H7 (cell line): ENCODE data around the gene GCKR. TPM values are rescaled to one million over a fixed set of nuclear protein-coding genes. Genes with fewer than 3 reads are reported as not detected.
"Not testable (repeated sequence)": the region's sequence is repeated elsewhere in the genome, so short reads cannot be mapped to it uniquely, and the experiment has no call there.

Experiments
- DNase-seq: peaks from one replicate; pipeline ENCODE4 v3.0.0; 2012
- H3K27me3 ChIP-seq: 2 replicates; pipeline ENCODE4 v1.6.0; 2011; ENCODE audit warnings: mild to moderate bottlenecking, low read length; ENCODE audit not compliant: control insufficient read depth, insufficient read depth
- H3K36me3 ChIP-seq: replicated peaks from 2 replicates; pipeline ENCODE4 v1.5.1; 2011; ENCODE audit warnings: low read length; ENCODE audit not compliant: control insufficient read depth, insufficient read depth
- H3K4me3 ChIP-seq: 2 replicates; pipeline ENCODE4 v1.5.1; 2011; ENCODE audit warnings: low read depth, mild to moderate bottlenecking, control low read depth, low read length, moderate library complexity; ENCODE audit not compliant: insufficient read depth
- total RNA-seq: library from RNA; depleted of rRNA; stranded (reverse); fragments of >200 nt; shearing (Covaris generic); gene quantifications from 2 replicates; pipeline ENCODE4 v1.2.3, GENCODE V29; 2014

The GCKR gene
- total RNA-seq, 1 experiment from 2014 or later = not detected

GRCh38 chr2:27538839-27539450 lies 42.3 kb downstream of the GCKR start:
- H3K27me3 ChIP-seq, DNase-seq, H3K4me3 ChIP-seq, H3K36me3 ChIP-seq: not testable (repeated sequence)

DNA sequence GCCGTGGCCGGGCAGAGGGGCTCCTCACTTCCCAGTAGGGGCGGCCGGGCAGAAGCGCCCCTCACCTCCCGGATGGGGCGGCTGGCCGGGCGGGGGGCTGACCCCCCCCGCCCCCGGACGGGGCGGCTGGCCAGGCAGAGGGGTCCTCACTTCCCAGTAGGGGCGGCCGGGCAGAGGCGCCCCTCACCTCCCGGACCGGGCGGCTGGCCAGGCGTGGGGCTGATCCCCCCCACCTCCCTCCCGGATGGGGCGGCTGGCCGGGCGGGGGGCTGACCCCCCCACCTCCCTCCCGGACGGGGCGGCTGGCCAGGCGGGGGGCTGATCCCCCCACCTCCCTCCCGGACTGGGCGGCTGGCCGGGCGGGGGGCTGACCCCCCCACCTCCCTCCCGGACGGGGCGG lies 43.0 kb downstream of the GCKR start:
- not testable (repeated sequence) for H3K4me3 ChIP-seq, DNase-seq

DNA sequence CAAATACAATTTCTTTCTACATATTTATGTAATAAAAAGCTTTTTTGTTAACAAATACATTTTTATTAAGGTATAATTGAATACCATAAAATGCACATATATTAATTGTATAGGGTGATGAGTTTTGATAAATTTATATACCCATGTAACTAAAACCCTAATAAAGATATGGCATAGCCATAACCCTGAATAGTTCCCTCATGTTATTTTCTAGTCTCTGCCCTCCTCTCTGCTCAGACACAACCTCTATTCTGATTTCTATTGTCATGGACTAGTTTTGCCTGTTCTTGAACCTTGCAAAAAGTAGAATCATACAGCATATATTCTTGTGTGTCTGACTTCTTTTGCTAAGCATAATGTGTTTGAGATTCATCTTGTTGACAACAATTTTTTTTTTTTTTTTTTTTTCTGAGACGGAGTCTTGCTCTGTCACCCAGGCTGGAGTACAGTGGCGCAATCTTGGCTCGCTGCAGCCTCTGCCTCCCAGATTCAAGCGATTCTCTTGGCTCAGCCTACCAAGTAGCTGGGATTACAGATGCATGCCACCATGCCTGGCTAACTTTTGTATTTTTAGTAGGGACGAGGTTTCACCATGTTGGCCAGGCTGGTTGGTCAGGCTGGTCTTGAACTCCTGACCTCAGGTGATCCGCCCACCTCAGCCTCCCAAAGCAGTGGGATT lies 47.6 kb downstream of the GCKR start:
- DNase-seq = no peak
- H3K36me3 ChIP-seq = no peaks in the 10 kb centered on the region
- no peak overlapping the region for H3K4me3 ChIP-seq
- H3K27me3 ChIP-seq = no peaks in the 10 kb centered on the region

More for the DNA sequence above, 43.0 kb downstream of the GCKR start:
- H3K36me3 ChIP-seq, H3K27me3 ChIP-seq: not testable (repeated sequence)

DNA sequence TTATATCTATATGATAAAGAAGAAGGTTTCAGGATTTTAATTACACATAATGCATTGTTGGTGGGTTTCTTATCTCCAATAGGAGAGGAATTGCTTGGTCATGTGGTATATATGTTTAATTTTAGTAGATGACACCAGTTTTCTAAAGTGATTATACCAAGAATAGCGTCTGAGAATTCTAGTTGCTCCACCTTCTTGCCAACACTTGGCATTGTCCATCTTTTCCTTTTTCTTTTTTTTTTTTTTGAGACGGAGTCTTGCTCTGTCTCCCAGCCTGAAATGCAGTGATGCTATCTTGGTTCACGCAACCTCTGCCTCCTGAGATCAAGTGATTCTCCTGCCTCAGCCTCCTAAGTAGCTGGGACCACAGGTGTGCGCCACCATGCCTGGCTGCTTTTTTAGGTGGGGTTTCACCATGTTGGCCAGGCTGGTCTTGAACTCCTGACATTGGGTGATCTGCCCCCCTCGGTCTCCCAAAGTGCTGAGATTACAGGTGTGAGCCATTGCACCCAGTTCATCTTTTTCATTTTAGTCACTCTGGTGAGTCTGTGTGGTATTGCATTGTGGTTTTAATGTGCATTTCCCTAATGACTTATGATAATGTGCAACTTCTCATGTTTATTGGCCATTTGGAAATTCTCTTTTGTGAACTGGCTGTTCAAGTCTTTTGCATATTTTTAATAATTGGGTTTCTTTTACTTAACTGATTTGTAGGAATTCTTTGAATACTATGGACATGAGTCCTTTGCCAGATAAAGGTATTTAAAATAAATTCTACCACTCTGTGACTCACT lies 48.9 kb downstream of the GCKR start:
- Histone ChIP-seq H3K4me3 (no peak overlapping the region), H3K36me3 (no peaks in the 10 kb centered on the region), H3K27me3 (no peaks in the 10 kb centered on the region)
- no peak for DNase-seq

GRCh38 chr2:27549303-27549702 lies 52.7 kb downstream of the GCKR start:
- DNase-seq = no peak
- no peak overlapping the region for H3K4me3 ChIP-seq
- no peaks in the 10 kb centered on the region for H3K27me3 ChIP-seq
- no peaks in the 10 kb centered on the region for H3K36me3 ChIP-seq

DNA sequence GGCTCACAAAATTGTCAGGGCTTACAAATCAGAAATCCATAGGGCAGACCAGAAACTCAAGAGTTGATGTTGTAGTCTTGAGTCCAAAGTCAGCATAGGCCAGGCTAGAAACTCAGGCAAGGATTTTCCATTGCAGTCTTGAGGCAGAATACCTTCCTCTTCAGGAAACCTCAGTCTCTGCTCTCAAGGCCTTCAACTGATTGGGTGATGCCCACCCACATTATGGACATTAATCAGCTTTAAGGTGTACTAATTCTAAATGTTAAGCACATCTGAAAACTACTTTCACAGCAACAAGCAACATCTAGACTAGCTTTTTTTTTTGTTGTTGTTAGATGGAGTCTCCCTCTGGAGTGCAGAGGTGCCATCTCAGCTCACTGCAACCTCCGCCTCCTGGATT lies 54.9 kb downstream of the GCKR start:
- no peak overlapping the region for H3K4me3 ChIP-seq
- H3K27me3 ChIP-seq = no peaks in the 10 kb centered on the region
- H3K36me3 ChIP-seq = no peaks in the 10 kb centered on the region
- DNase-seq = no peak

GRCh38 chr2:27552941-27553340 lies 56.3 kb downstream of the GCKR start:
- Histone ChIP-seq H3K27me3 (no peaks in the 10 kb centered on the region), H3K4me3 (no peak overlapping the region), H3K36me3 (no peaks in the 10 kb centered on the region)
- no peak for DNase-seq

- DNase-seq, H3K36me3 ChIP-seq, H3K4me3 ChIP-seq, H3K27me3 ChIP-seq: not testable (repeated sequence)
Measured at GRCh38 chr2:27554451-27554850, 57.8 kb downstream of the GCKR start.

DNA sequence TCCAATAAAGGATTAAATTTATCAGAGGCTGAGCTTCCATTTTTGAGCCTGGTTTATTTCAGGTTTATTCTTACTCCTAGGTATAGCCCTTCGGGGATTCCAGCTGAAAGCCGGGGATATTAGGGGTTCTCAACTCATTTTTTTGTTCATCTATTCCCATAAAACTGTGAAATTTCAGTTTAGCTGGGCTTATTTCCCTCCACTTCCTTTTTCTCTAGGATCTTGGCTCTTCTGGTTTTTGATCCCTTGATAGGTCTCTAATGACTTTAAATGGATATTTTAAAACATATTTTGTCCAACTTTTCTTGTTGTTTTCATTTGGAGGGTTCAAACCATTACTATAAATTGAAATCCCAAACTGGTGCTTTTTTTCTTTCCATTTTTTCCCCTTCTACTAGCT lies 62.6 kb downstream of the GCKR start:
- Histone ChIP-seq H3K27me3 (no peaks in the 10 kb centered on the region), H3K4me3 (no peak overlapping the region), H3K36me3 (no peaks in the 10 kb centered on the region)
- DNase-seq = no peak

DNA sequence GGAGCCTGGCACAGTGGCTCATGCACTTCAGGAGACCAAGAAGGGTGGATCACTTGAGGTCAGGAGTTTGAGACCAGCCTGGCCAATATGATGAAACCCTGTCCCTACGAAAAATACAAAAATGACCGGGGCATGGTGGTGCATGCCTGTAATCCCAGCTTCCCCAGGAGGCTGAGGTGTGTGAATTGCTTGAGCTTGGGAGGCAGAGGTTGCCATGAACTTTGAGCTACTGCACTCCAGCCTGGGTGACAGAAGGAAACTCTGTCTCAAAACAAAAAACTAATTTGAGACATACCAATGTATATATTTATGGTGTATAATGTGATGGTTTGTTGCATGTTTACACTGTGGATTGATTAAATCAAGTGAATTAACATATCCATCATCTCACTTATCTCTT lies 64.4 kb downstream of the GCKR start:
- no peaks in the 10 kb centered on the region for H3K36me3 ChIP-seq
- no peak overlapping the region for H3K4me3 ChIP-seq

DNA sequence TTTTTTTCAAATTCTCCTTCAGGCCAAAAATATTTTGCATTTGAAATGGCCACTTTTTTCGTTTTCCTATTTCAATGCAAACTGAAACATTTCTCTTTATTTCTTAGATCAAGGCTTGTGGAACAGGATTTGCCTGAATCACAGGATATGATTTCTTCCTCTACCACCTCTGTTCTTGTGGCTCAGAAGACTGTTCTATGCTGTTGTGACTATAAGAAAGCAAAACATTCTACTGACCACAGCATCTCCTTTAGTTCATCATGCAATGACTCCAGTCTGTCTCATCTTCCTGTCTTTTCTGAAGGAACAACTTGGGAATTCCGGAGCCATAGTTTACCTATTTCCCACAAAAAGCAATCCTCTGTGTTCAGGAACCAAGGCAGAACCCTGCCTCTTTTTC lies 70.0 kb downstream of the GCKR start:
- no peak for DNase-seq
- Histone ChIP-seq H3K36me3 (no peaks in the 10 kb centered on the region), H3K4me3 (no peak overlapping the region), H3K27me3 (no peaks in the 10 kb centered on the region; the same call in 1 of the 2 replicates)

More for the DNA sequence above, 64.4 kb downstream of the GCKR start:
- DNase-seq = no peak
- no peaks in the 10 kb centered on the region; the same call in 1 of the 2 replicates for H3K27me3 ChIP-seq

- no peak for DNase-seq
- Histone ChIP-seq H3K36me3 (no peaks in the 10 kb centered on the region), H3K4me3 (no peak overlapping the region), H3K27me3 (no peaks in the 10 kb centered on the region; the same call in 1 of the 2 replicates)
Measured at GRCh38 chr2:27569398-27569797, 72.8 kb downstream of the GCKR start.

DNA sequence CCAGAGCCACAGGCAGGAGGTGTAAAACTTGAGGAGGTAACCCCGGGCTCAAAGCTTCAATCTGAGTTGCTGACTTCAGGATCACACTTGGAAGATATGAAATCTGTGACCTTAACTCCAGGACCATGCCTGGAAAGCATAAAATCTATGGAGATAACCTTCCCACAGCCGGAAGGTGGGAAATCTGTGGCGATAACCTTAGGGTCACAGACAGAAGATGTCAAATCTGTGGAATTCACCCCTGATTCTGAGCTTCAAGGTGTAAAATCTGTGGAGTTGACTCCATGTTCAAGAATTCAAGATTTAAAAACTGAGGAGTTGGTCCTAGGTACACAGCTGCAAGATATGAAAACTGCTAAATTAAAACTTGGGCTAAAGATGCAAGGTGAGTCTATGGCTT lies 74.6 kb downstream of the GCKR start:
- DNase-seq = no peak
- no peak overlapping the region for H3K4me3 ChIP-seq
- no peaks in the 10 kb centered on the region for H3K36me3 ChIP-seq
- no peaks in the 10 kb centered on the region; the same call in 1 of the 2 replicates for H3K27me3 ChIP-seq

GRCh38 chr2:27571681-27572080 lies 75.0 kb downstream of the GCKR start:
- H3K4me3 ChIP-seq = no peak overlapping the region
- no peaks in the 10 kb centered on the region for H3K36me3 ChIP-seq
- H3K27me3 ChIP-seq = no peaks in the 10 kb centered on the region; the same call in 1 of the 2 replicates
- DNase-seq = no peak

- H3K27me3 ChIP-seq = no peaks in the 10 kb centered on the region; the same call in 1 of the 2 replicates
- no peaks in the 10 kb centered on the region for H3K36me3 ChIP-seq
- no peak overlapping the region for H3K4me3 ChIP-seq
- no peak for DNase-seq
Measured at GRCh38 chr2:27572439-27572838, 75.8 kb downstream of the GCKR start.
